GM18508 (cell line): Measurements from ENCODE around the gene ANG.
"Not testable (repeated sequence)": the region's sequence is repeated elsewhere in the genome, so short reads cannot be mapped to it uniquely, and the experiment has no call there.

Experiments
- ATAC-seq: cut with Tn5 transposase; IDR thresholded peaks from one replicate; pipeline ENCODE4 v1.9.1; 2021; ENCODE audit warnings: moderate number of reproducible peaks; ENCODE audit not compliant: insufficient read depth, unreplicated experiment

The ANG gene

DNA sequence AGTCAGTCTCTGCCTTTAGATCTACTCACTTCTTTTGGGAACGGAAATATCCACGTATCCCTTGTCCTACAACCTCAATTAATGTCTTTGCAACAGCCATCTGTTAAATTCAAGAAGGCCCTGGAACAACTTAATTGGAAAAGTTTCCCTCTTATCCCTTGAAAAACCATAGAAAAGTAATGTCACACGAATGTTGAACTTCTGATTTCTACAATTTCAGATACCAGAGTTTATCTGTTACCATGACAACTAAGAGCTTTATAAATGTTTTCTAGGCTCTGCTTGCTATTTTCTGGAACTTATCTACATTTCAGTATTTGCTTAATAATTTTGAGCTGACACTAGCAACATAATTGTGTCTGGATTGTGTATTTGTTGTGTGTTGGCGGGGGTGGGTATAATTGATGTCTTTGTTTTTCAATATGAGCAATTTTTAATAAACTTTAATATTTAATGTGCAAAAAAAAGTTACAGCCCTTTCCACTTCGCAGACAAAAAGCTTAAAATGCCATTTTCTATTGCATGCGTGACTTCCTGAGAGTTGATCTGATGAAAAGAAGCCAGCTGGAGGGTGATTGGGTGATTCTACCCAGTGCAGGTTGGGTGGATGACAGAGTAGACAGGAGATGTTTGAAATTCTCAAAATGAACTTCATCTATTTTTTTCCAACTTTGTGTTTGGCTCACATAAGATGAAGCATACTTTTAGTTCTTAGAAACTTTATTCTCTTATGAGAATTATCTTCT is 45.3 kb downstream of the ANG start:
- no peak for ATAC-seq

DNA sequence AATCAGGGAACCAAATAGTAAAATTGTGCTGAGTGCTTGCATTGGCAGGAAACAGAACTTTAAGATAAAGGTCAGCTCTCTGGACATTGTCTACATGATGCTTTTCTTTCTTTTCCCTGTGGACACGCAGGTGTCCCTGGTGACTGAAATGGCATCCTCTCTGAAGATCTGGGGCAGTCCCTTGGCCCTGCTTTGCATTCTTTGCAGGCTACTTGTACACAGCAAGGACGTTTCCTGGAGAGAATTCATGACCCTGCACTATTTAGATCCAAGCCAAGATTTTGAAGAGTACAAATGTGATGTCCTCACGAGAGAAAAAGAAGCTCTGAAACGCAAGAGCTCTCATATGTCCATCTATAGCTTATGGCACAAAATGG is 45.9 kb downstream of the ANG start:
- ATAC-seq, result no peak

- ATAC-seq, result not testable (repeated sequence)
These were observed 49.7 kb downstream of the ANG start for GRCh38 chr14:20738292-20738691.

DNA sequence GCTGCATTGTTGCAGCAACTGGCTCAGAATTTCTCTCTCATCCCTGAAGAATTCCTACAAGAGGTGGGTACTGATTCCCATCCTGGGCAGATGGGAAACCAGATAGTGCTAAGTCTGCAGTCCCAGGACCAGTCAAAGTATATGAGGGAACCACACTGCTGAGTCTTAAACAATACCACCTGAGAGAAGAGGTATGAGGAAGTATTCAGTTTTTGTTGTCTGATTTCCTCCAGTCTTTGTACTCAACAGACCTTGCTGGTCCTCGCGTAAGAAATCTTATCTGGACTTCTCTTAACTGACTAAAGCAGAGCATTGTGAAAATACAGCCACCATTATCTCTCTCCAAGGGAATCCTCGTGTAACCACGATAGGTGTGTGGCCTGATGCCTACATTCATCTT is 53.6 kb downstream of the ANG start:
- no peak for ATAC-seq

DNA sequence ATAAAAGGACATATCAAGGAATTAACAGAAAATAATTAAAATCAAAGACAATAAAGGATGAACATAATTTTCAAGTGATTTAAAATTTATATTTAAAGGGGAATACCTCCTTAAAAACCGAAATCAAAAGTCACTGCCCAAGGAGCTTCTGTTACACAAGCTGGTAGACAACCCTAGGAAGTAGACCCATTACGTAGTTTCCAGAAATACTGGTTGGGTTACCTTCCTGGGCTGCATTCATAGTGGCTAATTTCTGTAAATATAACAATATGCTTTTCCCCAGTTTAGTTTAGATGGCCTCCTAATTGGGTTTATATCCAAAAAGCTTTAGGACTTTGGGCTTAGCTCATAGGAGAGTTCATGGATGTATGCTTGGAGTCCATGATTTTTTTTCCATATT is 55.0 kb downstream of the ANG start:
- ATAC-seq, result no peak
